HEK293T (cell line): ENCODE measurements around the gene ITGB6.

Experiments used
- FOXA1 ChIP-seq: fragments of 450-650 bp; IDR thresholded peaks from 2 replicates; pipeline ENCODE4 v1.6.1; 2016; ENCODE audit warnings: mild to moderate bottlenecking
- SUZ12 ChIP-seq: fragments of 450-650 bp; IDR thresholded peaks from 2 replicates; pipeline ENCODE4 v1.6.1; 2016; ENCODE audit warnings: mild to moderate bottlenecking

DNA sequence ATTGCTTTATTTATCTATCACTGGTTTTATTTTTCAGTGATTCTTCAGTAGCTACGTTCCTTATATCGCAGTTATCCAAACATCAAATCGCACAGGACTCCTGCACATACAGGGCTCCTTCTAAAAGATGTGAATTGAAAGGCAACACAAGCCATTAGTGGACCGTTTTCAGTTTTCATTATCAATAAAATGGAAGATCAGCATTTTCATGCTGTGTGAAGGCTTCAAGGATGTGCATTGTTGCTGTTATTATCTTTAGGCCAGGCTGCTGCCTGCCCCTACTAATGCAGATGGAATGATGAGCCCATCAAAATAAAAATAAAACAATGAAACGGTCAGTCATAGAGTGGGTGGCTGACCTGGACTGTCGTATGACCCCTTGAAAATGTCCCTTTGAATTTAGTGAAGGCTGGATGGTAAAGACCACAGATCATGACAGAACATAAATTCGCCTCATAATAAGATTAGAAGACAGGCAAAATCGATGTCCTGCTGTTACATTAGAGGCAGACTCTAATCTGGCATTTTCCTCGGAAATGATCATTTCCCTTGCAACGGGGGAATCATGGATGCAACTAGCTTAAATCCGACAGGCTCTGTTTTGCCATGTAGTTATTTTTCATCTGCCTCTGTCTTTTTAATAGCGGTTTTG, 32.9 kb downstream of the ITGB6 start:
- TF ChIP-seq SUZ12 = no peak
- no peak for TF ChIP-seq FOXA1
